ENCODE results near the gene SLC25A41. TPM values are rescaled to one million over a fixed set of nuclear protein-coding genes. Genes with fewer than 3 reads are reported as not detected.
"Not testable (repeated sequence)": the region's sequence is repeated elsewhere in the genome, so short reads cannot be mapped to it uniquely, and the experiment has no call there.

SLC25A41 gene
- polyA plus RNA-seq, 1 donor: 1.0 TPM

DNA sequence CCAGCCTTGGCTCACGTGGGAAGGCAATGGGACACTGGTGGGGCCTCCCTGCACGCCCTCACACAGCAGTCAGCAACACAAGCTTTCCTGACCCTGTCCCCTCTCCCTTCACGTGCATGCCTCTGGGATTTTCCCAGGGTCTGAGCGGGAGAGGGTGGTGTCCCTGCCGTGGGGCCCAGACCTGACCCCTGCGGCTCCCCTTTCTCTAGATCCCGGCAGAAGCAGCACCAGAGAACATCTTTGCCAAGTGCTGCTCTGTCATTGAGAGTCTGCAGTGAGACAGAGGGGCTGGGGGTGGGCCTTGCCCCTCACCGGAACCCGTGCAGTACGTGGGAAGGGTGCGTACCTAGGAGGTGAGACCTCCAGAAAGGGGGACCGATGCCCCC, 21.5 kb downstream of the SLC25A41 start:
- no peak for DNase-seq

DNA sequence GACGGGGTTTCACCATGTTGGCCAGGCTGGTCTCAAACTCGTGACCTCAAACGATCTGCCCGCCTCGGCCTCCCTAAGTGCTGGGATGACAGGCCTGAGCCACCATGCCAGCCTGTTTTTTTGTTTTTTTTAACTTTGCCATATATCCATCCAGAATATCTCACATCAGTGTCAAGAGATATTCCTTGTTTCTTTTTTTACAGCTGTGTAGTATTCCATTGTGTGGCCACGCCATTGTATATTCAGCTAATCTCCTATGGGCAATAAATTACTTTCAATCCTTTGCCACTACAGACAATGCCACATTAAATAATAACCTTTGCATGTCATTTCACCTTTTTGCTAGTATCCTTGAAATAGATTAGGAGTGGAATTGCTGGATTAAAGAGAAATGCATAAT, 24.2 kb downstream of the SLC25A41 start:
- DNase-seq: no peak

DNA sequence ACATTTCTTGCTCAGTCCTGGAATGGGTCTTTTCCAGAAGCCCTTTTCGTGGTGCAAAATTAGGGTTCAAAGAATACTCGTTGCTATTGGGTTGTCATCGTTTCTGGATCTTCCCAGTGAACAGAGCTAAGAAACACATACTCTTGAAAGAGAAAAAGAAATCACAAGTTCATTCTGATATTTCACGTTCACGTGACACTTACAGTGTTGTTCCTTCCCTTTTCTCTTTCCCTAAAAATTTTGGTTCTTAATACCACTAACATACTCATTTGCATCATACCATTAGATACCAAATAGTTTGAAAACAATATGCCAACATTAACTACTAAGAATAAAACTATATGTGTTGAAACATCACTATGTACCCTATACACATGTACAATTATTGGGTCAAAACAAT, 27.2 kb downstream of the SLC25A41 start:
- DNase-seq: no peak

DNA sequence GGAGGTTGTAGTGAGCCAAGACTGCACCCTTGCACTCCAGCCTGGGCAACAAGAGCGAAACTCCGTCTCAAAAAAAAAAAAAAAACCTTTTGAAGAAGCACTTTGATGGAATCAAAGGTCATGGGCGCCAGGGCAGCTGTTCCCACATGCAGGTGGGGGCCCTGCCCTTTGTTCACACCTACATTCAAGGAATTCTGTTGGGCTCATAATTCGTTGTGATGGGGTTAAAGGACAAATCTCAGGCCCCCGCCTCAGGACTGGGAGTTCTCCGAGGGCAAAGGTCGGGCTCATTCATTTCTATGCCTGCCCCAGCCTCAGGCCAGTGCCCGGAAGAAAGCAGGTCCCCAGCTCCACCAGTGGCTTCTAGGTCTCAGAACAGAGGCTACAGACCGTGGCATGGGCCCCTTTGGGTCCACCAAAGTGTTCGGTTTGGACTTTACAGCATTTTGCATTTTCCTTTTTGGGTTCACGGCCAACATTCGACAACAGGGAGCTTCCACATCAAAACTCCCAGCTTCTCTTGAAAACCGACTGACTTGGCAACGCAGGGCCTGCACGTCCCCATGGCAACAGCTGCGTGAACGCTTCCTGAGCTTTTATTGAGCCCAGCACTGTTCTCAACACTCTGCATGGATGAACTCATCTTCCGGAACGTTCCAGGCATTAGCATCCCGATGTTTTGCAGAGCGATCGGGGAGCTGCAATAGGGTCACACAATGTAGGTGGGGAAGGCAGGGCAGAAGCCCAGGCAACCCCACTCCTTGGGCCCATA, 30.5 kb downstream of the SLC25A41 start:
- peak; percentile 68 for DNase-seq

DNA sequence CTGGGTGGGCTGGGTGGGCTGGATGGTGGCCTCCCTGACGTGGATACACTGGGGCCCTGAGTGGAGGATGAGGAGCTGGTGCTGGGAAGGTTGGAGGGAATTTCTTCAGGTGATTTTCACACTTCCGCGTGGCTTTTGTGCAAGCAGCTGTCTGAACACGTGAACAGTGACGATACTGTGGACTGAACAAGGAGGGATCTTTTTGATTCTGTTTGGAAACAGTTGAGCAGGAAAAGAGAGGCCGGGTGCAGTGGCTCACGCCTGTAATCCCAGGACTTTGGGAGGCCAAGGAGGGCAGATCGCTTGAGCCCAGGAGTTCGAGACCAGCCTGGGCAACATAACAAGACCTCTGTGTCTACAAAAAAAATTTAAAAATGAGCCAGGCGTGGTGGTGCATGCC, 31.5 kb downstream of the SLC25A41 start:
- no peak for DNase-seq

DNA sequence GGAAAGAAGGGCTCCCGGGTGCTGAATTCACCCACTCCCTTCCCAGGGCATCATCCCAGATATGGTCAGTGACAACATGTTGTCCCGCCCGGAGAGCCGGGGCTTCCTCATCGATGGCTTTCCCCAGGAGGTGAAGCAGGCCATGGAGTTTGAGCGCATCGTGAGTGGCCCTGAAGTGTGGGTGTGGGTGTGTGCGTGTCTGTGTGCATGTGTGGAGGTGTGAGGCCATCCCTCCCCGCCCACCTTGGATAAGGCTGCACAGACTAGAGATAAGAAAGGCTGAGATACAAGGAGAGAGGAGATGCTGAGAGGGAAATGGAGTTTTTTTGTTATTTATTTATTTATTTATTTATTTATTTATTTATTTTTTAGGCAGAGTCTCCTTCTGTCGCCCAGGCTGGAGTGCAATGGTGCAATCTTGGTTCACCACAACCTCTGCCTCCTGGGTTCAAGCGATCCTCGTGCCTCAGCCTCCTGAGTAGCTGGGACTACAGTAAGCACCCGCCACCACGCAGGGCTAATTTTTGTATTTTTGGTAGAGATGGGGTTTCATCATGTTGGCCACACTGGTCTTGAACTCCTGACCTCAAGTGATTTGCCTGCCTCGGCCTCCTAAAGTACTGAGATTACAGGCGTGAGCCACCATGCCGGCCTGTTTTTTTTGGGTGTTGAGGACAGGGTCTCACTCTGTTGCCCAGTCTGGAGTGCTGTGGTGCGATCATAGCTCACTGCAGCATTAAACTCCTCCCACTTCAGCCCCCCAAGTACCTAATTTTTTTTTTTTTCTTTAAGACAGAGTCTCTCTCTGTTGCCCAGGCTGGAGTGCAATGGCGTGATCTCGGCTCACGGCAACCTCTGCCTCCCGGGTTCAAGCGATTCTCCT, 33.3 kb downstream of the SLC25A41 start:
- DNase-seq: not testable (repeated sequence)

DNA sequence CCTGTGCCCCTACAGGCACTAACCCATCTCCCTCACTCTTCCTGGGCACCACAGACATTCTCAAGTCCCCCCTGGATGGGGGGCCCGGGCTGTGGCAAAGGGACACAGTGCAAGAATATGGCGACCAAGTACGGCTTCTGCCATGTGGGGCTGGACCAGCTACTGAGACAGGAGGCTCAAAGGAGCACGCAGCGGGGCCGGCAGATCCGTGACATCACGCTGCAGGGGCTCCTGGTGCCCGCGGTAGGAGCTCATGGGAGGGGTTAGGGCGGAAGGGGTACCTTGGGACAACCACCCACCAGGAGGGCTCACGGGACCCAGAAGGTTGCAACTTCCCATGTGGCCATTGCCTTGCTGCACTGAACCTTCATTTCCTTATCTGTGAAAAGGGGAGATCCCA, 37.3 kb downstream of the SLC25A41 start:
- DNase-seq: no peak

DNA sequence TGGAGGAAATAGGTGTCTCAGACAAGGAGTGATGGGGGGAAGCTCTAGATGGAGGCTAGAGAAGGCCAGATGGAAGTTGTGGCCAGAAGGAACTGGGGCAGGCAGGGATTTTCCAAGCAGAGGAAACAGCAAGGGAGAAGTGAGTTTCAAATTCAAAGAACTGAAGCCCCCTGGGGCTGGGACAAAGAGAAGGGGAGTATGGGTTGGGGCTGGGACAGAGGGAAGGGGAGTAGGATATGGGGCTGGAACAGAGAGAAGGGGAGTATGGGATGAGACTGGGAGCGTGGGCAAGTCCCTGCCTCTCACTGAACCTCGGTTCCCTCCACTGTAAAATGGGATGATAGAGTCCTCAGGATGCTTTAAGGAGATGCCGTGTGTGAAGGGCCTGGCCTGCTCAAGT, 38.7 kb downstream of the SLC25A41 start:
- DNase-seq: no peak

DNA sequence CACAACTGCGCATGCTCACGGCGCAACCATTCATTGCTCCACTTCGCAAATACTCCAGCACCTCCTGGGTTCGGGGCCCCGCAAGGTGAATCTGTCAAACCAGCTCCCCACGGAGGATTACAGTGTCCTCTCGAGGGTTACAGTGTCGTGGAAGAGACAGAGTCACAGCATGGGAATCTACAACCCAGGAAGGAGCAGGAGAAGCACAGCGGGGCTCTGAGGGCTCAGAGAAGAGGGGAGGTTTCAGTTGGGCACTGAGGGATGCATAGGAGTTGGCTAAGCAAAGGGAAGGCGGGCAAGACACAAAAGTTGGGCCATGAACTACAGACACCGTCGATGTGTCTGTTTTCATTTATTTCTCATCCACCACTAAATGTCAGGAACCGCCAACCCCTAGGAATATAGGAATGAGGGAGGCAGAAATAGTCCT, 39.6 kb downstream of the SLC25A41 start:
- no peak for DNase-seq

DNA sequence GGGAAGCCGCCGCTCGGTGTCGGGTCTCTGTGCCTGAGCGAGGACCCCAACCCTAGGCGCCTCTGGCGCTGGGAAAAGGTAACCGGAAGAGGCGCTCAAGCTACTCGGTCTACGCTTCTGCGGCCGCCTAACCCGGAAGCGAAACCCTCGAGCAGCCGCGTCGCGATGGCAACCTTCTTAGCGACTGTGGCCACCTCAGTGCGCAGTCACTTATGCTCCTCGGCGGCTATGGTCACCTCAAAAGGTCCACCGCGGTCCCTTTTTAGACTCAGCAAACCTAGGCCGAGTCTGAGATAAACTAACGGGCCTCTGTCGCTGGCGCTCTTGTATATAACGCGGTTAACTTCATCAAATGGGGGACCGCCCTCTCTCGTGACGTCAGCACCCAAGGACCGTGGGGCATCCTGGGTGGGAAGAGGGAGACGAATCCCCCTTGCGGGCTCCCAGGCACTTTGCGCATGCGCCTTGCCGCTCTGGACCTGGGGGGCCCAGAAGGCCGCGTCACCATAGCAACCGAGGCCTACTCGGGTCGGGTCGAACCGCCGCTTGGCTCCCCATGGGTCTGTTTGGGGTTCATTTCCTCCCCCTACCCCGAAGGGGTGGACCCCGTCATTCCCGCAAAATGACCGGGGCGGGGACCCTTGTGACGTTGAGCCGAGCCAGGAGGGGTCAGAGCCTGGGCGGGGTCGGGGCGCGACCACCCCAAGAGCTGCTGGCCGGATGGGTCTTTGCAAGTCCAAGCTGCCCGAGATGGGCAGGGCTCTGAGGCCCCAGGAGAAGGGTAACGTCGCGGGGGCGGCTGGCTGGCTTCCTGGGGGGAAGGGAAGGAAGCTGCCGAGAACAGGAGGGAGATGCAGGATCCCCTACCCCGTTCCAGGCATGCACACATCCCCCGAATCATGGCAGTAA, 40.2 kb downstream of the SLC25A41 start, which contains the start of gene GTF2F1:
Gene GTF2F1 (minus strand): TSS at position 91 of the 909 bp plus-strand sequence. CDS start 169 bp downstream, outside the sequence.
- peak; percentile 98 for DNase-seq

DNA sequence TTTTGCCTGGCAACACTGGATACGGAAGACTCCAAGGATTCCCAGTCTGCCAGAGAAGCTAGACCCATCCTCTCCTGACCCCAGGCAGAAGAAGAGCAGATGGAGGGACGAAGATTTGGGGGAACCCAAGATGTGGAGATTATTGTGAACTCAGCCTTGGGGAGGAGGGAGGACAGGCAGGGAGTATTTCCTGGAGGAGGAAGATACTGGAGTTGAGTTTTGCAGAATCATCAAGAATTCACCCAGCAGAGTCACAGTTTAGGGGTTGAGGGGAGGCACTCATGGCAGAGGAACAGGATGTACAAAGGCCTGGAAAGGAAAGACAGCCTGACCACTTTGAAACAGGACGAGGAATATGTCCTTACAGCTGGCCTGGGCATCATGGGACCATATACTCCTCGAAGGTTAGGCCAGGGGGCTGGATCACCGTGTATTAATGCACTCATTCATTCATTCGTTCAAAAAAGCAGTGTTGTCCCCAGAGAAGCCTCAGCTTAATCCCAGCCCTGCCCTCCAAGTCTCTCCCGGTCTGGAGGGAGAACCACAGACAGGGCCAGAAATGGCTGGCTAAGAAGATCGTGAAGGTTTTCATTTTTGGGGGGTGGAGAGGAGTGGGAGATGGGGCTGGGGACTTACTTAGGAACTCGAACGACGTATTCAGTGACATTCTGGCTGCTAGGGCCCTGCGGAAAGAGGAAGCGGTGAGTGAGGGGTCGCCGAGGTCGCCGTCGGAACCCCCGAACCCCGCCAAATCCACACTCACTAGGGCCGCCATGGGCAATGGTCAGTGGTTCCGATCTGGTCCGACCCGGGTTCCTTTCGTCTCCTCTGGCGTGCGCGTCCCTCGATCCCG, 41.1 kb downstream of the SLC25A41 start:
- no peak for DNase-seq

DNA sequence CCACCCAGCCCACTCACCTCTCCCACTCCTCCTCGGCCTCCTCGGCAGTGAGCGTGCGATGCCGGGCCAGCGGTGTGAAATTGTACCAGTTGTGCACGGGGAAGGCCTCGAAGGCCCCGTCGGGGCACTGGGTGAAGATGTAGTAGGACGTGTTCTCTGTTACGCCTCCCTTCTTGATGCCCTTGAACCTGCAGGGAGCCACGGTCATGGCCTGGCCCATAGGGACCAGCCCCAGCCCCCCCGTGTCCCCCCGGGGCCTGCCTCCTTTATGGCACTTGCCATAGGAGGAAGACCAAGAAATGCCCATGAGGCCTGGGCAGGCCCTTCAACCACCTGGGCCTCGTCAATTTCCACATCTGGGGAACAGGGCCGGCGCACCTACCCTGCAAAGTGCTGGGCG, 46.2 kb downstream of the SLC25A41 start:
- no peak for DNase-seq

DNA sequence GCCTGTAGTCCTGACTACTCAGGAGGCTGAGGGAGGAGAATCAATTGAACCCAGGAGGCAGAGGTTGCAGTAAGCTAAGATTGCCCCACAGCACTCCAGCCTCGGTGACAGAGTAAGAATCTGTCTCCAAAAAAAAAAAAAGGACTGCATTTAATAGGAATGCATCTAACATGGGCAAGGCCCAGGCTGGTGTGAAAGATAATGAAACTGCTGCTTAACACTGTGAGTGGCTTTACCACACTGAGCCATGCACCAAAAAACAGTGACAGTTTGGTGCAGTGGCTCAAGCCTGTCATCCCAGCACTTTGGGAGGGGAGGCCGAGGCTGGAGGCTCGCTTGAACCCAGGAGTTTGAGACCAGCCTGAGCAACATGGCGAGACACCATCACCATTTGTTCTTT, 49.2 kb downstream of the SLC25A41 start:
- DNase-seq: no peak

DNA sequence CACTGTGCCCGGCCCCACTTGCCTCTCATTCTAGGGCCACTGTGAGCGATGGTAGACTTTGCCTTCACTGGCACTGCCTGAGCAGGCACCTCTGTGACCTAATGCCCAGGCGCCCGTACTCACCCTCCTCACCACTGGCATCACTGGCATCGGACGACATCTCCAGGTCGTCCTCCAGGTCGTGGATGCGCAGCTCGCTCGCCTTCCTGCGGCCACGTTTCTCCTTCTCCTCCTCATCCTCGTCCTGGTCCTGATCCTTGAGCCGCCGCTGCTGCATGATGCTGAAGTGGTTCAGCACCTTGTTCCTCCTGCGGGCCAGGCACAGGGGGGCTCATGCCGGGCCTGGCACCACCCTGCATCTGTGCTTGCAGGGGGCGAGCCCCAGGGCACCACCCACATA, 50.4 kb downstream of the SLC25A41 start:
- no peak for DNase-seq

DNA sequence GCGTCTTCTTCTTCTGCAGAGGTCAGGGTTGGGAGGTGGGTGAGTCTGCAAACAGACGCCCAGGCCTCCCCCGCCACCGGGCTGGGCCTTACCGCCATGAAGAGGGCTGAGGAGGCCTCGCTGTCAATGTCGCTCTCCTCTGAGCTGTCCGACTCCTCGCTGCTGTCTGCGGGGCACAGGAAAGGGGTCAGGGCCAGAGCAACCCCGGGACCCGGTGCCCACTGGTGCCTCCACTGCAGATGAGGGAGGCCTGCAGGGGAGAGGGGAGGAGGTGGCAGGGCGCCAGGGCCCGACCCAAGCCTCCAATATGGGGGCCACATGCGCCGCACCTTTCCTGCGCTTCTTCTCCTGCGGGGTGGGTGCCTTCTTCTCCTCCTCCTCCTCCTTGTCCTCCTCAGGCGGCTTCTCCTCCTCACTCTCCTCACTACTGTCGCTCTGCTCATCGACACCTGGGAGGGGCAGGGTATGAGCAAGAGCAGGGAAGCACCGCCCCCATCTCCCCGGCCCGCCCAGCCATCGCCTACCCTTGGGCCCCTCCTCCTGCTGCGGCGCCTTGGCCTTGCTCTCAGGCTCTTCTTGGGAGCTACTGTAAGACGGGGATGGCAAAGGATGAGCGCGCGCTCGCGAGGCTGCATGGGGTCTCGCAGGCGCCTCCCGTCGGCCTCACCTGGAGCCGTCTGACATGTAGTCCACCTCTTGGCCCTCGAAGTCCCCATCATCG, 52.4 kb downstream of the SLC25A41 start:
- no peak for DNase-seq

DNA sequence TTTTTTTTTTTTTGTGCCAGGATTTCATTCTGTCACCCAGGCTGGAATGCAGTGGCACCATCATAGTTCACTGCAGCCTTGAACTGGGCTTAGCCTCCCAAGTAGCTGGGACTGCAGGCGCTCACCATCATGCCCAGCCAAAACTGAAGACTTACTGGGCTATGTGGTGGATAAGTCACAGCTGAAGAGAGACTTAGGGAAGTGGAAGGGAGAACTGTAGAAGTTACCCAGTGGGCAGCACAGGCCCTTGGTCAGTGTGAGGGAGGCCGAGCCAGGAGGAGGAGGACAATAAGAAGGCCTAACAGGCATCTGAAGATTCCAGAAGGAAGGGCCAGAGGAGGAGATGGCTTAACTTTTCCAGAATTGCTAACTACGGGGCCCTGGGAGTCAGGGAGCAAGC, 53.8 kb downstream of the SLC25A41 start:
- no peak for DNase-seq

DNA sequence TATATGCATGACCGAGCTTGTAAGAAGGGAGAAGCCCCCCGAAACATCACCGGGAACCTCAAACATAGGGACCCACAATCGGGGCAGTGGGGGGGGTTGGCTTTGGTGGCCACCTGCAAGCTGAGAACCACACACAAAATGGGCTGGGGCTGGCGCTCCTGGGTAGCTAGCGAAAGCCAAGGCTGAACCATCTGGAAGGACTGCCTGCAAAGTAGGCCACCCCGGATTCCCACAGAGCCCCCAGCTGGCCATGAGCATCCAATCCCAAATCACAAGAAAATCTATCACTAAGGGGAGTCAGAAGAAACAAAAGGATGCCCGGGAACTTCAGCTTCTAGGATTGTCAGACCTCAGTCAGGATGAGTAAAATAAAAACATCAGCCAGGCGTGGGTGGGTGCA, 55.1 kb downstream of the SLC25A41 start:
- no peak for DNase-seq

DNA sequence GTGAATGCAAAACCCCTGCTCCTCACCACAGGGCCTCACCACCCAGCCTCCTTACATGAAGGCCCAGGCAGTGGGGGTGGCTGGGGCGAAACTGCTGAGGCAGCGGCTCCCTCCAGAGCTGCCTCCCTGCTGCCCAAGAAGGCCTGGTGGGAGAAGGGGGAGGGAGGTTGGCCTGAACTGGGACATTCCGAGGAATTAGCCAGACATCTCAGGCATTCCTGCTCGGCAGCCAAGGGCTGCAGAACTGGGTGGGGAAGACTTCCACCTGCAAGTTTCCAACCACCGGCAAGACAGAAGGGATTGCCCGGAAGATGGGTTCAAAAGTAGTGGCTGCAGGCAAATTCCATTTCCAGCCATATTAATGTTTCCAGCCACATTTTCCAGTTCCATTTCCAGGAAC, 55.5 kb downstream of the SLC25A41 start:
- no peak for DNase-seq

DNA sequence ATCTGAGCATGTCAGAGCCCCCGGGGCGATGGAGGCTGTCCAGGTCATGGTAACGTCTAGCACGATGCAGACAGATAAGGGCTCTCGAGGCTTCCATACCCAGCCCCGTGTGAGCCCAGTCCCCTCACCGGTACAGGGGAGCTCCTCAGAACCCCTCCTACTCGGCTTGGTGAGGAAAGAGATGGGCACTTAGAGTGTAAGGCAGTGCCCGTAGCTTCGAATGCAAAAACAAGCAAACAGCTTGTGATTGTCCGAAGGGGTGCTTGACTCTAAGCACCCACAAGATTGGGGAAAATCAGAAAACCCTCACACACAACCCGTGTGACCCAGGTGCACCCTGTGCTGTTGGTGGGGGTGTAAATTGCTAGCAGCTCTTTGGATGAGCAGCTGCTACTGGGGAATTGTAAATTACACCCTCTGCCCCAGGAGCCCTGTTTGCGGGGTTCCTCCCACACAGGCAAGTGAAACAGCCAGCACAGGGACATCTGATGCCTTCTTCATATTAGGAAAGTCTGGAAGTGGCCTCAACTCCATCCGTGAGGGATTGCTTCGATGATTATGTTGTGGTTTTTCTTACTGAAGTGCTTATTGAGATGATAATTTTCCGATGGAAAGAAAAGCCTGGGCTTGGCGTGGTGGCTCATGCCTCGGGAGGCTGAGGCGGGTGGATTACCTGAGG, 56.9 kb downstream of the SLC25A41 start:
- DNase-seq: no peak

Data from left kidney (tissue), 2 donors.